ENCODE measurements around the gene DLGAP1.

DLGAP1 gene

DNA sequence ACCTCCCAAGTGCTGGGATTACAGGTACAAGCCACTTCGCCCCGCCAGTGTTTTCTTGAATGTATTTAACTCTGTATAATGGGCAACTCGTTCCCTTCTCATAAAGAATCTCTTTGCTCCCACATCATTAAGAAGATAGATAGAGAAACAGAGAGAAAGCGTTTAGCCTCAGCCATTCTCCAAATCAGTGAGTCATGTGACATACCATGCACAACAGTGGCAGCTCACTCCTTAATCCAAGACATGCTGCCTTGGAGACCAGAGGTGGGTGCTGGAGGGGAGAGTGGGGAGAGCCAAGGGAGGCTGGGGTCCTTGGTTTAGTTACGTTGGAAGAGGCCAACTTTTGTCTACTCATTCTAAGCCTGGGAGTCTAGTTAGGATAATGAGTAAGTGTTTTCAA, 950.5 kb downstream of the DLGAP1 start:
- DNase-seq (ENCODE audit: low read depth in 2 of 2), result no peak

DNA sequence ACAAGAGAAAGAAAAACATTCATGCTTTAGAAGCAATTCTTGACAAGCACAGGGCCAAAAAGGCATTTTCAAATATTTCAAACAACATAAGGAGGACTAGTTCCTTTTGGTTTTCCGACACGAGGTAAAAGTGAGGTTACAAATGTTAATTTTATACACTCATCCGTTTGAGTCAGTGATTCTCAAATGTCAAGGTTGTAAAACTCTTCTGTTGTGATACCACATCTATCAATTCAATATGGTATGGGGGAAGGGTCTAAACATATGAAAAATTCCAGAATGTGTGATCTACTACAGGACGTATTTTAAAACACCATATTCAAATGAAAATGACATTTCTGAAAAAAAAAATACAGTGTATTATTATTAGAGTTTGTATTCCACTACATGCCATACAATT, 952.5 kb downstream of the DLGAP1 start:
- no peak for DNase-seq (ENCODE audit: low read depth in 2 of 2)

DNA sequence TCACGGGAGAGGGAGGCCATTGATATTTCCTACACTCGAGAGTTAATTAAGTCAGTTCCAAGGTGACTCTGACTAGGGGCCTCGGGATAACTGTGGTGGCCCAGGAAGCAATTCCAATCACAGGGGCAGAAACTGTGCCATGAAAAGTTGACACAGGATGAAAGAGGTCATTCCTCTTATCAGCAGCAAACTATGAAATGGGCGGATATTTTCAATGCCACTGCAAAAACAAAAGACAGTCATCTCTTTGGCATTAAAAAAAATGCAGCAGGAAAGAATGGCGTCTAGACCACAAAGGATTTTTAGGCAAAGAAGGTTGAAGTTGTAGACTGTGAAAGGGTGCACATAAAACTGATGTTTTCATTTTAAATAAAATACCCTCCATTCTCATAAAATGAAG, 955.1 kb downstream of the DLGAP1 start:
- DNase-seq (ENCODE audit: low read depth in 2 of 2), result no peak

DNA sequence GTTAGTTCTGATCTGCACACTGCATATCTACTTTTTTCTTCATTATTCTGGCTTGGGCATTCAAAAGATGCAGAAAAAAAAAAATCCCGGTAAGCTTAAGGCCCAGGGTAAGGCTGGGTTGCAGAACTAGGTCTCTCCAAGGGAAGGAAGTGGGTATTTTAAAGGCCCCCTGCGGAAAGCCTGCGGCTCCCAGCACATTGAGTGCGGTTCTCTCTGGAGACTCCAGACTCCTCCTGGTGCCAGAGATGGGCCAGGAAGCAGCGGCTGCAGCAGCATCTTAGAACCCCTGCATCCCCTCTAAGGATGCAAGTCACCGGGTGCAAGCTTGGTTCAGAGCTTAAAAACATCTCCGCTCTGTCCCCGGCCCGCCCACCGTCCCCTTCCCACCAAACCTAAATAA, 955.6 kb downstream of the DLGAP1 start:
- DNase-seq (ENCODE audit: low read depth in 2 of 2), result no peak

DNA sequence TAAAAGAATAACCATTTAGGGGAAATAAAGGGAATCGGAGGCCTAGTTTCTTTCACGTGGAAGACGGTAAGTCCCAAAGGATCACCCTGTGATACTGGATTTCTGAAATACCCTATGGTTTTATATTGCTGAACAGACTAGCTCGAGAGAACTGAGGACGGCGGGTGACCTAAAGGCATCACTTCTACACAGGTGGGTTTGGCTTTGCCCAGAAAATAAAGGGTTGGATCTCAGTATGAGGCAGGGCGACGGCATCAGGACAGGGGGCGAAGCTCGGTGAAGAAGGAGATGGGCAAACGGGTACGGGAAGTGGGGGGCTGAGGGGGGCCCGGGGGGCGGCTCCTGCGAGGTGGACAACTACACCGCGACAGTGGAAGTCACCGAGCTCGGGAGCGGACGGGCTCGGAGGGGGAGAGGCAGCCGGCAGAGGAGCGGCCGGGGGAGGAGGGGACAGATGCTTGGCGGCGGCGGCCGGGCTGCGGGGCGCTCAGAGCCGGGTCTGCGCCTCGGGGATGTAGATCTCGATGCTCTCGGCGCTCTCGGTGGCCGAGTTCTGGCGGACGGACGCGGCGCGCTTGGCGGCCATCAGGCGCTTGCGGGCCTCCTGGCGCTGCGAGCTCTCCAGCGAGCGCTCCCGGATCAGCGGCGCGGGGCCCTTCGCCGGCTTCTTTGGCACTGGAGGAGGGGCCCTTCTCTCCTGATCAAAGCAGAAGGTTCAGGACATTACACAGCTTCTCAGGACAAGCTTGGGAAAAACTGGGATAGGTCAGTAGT, 956.2 kb downstream of the DLGAP1 start:
- DNase-seq (ENCODE audit: low read depth in 2 of 2), result no peak

DNA sequence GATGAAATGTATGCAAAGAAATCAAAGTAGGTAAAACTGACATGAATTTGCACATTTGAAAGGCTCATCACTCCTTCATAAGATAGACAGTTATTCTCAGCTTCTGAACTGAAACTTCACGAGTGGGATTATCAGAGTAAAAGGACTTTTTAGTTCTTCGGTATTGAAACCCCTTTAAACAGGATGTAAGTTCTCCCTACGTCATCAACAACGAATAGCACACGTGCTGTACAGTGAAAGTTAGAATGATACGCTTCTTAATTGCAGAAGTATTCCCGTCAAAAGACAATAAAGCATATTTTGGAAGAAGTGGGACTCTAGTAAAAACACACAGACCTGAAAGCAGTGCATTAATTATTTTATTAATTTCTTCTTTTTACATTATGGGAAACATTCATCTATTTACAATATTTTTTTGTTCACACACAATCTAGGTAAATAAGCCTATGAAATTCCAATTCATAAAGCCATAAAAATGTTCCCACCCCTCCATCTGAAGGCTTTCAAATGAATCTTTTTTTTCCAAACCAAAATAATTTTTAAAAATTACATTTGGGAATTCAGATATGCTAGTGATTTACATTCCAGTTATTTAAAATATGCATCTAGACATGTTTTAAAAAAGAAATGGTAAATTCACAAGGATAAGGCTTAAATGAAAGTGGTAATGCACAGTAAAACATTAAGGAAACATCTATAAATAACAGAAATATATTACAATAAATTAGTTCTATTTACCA, 959.2 kb downstream of the DLGAP1 start:
- no peak for DNase-seq (ENCODE audit: low read depth in 2 of 2)

DNA sequence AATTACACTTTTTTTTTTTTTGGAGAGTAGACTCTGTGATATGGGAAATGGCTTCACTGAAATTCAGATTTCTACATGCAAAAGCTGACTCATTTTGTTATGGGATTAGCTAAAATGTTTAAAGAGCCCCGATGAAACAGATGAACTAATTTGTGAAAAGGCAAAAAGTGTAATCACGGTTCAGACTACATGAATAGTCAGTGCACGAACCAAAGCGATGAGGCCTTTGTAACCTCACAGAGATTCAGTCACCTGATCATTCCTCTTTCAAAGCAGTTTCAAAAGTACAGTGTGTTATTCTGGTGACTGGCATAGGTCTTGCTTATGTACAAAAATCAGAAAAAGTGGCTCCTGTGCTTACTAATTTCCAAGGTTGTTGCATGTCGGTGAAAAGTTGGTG, 960.5 kb downstream of the DLGAP1 start:
- DNase-seq (ENCODE audit: low read depth in 2 of 2), result no peak

DNA sequence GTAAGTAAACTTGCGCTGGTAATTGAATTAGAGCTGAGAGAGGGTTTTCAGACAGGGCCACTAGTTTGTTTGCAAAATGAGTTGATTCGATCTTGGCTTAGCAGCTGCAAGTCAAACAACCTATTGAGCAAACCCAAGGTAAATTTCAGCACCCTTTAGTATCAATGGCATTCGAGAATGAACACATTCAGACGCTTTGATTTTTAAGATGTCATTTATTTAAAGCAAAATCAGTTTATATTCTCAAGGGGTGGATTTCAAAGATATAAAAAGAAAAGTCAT, 960.9 kb downstream of the DLGAP1 start:
- DNase-seq (ENCODE audit: low read depth in 2 of 2), result no peak

DNA sequence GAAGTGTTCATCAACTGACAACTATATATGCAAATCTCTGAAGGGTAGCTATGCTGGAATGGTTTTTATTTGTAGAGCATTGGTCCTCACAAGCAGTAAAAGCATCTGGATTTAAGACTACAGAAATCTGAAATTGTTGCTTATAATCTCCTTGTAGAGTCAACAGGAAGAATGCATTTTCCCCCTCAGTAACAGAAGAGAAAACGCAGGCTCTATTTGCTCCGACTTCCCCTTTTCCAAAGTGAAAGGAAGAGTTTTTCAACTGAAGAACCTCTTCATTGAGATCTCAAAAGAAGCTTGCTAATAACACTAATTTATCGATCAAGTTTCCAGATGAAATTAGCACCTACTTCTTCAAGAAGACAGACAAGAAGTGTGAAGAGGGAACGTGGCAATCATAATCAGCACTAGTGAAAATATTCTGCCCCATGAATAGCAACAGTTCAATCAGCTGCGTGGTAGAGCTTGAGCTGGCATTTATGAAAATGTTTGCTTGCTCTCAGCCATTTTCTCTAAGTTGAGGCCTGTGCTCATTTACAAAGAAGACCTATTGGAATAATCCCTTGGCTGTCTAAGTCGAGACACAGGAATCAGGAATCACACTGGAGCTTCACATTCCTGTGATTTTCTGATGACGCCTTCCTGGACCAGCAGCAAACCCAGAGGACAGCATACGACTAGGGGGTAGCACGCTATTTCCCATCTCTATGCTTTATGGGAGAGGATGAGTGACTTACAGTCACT, 961.4 kb downstream of the DLGAP1 start:
- DNase-seq (ENCODE audit: low read depth in 2 of 2), result no peak

DNA sequence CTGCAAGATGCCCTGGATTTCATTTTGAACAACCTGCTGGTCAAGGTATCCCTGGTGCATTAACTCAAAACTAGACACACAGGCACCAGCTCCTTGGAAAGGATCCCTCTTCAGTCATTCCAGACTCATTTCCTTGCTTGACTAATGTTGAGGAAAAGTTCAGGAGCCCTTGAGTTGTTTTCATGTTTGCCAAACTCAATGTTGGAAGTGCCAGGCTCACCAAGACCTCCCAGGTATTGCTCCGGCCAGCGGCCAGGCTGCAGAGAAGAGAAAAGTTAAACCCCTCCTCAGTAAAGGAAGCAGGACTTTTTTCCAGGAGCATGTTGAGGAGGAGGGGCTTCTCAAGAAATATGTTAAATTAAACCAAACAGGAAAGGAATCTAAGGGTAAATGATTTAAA, 962.4 kb downstream of the DLGAP1 start:
- no peak for DNase-seq (ENCODE audit: low read depth in 2 of 2)

DNA sequence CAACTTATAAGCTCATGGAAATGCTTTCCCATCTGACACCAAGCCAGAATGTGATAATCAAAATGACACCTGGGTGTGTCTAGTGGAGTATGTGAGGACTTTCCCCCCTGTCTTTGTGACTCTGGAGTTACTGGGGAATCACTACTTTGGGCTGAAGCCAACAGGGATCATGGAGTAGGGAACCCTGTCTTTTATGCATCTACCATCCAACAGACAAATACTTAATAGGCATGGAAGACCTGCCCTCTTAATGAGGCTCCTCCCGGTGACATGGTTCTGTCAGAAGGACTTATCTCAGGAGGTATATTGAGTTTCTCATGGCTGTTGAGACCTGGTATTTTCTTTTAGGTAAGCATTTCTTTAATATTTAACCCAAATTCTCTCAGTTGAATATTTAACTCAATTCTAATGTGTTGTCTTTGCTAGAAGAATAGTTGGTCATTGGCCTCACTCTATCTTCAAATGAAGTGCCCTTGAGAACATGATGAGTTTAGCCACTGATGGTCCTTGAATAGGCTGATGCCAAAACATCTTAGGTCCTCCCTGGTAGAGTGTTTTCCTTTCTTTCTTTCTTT, 963.0 kb downstream of the DLGAP1 start:
- no peak for DNase-seq (ENCODE audit: low read depth in 2 of 2)

DNA sequence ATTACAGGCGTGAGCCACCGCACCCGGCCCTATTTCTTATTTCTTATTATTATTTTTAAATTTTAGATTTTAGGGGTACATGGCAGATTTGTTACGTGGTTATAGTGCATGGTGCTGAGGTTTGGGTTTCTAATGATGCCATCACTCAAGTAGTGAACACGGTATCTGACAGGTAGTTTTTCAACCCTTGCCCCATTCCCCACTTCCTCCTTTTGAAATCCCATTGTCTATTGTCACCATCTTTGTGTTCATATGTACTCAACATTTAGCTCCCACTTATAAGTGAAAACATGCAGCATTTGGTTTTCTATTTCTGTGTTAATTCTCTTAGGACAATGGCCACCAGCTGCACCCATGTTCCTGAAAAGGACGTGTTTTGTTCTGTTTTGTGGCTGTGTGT, 965.6 kb downstream of the DLGAP1 start:
- DNase-seq (ENCODE audit: low read depth in 2 of 2), result no peak

DNA sequence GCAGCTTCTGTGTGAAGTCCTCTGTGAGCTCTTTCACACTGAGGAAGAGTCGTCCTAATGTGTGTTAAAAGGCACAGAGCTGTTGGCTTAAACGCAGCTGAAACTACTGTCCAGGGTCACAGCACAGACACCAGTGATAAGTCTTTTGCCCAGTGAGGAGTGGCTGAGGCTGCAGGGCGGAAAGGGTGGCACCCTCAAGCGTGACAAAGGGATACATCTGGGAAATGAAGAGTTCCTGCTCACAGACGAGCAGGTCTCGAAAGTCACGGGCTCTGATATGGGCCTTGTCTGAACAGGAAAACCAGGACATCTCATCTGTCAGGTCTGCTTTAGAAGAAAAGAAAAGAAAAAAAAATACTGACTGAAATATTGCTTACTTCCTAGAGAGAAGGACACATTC, 968.6 kb downstream of the DLGAP1 start:
- no peak for DNase-seq (ENCODE audit: low read depth in 2 of 2)

DNA sequence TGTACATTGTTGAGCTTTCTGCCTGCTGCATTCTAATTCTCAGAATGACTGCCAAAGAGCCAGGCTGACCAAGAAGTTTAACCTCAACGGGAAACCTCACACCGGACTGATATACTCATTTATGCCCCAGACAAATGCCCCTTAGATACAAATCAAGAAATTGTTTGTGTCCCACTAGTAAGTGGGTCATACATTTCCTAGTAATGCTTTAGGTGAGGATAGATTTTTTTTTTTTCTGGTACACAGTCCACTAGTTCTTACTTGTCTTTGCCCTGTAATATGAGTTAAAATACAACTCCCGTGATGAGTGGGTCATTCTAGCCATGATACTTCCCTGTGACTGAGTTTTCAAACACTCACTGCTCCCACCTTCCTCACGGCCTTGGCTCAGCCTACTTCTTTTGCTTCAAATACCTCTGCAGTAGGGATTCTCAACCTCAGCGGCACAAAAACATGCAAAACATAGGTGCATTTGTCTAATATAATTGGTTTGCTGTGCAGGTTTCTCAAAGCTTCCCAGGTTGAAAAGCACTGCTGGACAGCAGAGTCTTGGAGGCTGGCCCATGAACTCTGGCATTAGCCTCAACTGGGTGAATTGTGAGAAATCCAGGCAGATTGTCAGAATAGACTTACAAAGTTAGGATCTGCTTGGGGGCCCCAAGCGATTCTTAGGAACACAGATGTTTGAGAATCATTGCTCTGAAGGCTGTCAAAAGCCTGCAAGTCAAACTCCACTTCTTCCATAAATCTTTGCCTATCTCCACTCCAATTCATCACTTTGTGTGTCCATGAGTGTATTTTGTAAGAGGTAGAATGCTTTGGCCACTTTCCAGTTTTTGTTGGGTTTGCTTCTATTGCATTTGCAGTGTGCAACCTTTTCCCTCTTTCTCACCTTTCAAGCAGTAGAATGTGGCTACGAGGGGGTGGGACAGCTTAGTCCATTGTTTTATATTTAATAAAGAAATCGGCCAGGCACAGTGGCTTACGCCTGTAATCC, 969.7 kb downstream of the DLGAP1 start:
- DNase-seq (ENCODE audit: low read depth in 2 of 2), result no peak

DNA sequence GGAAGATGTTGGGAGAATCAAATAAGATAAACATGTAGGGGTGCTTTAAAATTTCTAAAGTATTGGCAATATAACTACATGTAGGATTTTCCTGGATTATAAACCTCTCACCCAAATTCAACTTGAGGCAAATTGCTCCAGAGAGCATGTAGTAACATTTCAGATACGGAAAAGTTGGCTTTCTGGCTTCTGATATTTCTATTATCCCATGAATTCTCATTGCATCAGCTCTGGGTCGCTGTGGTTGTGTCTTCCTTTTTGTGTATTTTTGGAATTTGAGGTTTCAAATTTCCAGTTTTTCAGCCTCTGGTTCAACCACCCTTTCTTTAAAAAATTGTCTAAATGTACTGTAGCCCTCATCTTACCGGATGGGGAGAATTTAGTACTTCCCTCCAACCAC, 972.8 kb downstream of the DLGAP1 start:
- DNase-seq (ENCODE audit: low read depth in 2 of 2), result no peak

DNA sequence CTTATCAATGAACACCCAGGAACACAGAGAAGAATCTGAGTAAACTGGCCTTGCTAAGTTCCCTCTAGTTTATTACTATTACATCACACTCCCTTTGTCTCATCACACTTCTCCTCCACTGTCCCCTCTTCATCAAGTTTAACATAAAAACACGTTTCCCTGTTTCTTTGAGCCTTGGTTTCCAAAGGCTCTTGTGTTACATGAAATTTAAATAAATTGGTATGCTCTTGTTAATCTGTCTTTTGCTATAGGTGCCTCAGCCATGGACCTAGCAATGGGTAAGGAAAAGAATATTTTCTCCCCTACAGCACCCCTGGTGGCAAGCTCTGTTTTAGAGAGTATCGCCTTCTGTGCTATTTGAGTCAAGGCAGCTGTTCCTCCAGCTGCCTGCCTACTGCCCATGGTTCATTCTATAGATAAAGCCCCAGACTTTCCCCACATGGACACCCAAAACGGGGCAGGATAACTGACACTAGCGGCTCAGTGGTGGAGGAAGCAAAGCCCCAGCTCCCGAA, 973.4 kb downstream of the DLGAP1 start:
- no peak for DNase-seq (ENCODE audit: low read depth in 2 of 2)

DNA sequence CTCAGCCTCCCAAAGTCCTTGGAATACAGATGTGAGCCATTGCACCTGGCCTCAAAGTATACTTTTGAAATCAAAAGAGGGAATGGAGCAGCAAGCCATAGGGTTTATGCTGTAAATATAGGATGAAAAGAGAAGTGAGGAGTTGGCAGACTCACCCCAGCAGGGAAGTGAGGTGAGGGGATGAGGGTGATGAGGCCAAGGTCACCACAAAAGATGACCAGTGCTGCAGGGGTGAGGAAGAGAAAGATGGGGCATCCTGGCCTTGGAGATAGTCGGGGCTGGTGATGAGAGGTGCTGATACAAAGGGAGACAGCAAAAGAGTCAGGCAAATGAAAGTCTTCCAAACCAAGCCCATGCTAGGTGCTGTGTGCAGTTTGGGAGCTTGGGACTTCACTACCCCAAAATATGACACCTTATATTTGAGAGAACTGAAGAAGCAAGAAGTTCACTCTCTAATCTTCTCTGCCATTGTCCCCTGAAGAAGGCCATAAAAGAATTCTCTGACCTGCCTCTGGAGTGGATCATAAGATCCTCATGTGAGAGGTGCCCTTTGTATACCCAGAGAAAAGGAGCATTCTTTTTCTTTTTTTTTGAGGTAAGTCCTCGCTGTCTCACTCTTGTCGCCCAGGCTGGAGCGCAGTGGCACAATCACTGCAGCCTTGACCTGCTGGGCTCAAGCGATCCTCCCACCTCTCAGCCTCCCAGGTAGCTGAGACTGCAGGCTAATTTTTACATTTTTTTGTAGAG, 974.1 kb downstream of the DLGAP1 start:
- no peak for DNase-seq (ENCODE audit: low read depth in 2 of 2)

DNA sequence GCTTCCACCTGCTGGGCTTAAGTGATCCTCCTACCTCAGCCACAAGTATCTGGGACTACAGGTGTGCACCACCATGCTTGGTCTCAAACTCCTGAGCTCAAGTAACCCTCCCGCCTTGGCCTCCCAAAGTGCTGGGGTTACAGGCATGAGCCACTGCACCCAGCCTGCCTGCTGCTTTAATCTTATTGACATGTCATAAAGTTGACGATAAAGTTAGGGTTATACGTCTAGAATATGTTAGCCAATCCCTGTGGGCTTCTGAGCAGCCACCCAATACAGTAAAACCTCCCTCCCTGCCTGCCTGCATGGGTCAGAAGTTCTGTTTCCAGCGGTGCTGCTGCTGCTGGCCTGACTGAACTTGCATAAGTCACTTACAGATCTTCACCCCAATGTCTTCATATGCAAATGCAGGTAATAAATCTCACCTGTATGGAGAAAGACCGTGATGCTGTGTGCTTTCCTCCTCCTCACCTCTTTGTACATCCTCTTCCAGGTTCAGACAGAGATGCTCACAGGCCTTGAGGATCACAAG, 975.1 kb downstream of the DLGAP1 start:
- DNase-seq (ENCODE audit: low read depth in 2 of 2), result no peak

DNA sequence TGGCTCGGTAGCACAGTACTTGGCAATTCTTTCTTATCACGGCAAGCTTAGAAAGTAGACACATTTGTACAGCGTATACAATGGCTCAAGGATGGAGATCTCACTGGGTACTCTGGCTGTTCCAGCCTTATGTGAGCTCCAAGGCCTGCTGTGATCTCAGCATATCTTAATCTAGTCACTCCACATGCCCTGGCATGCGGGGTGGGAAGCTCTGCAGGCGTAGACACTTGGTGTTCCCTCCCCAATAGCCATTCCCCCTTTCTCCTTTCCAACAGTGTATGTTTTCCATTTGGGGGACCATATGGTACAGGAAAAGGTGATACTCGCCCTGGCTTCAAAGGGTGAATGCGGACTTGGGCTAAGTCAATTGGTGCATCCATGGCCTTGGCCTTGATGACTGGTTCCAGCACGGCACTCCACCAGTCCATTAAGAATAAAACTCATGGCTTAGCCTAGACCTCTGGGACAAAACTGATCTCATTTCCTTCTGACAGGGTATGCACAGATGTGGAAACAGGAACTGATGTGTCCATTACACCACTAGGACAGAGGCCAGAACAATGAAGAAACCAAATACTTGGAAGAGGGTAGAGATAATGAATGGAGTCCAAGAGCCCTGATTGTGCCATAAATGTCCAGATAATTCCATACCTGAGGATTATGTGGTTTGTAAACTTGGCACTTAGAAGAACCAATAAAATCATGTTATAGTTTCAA, 976.7 kb downstream of the DLGAP1 start:
- no peak for DNase-seq (ENCODE audit: low read depth in 2 of 2)

Data from stimulated activated CD4-positive, alpha-beta T cell treated with anti-CD3 and anti-CD28 coated beads, Interleukin-12 subunit alpha, Interleukin-12 subunit beta, amount 100 ng/mL, for 24 hours (primary cell).